Upper lobe of left lung (tissue), 4 donors: ENCODE results near the gene DYRK2.

ENCODE experiments used
- CTCF ChIP-seq, 6 experiments: fragments of 450-650 bp in 4 of 6; fragments of 200-600 bp in 2 of 6; sonication (generic) in 2 of 6; IDR thresholded peaks; one replicate each; pipeline ENCODE4 v1.5.1; 2016 to 2019; ENCODE audit warnings: antibody characterized with exemption in 6 of 6
- EP300 ChIP-seq, 4 donors: sonication (generic); formaldehyde crosslinking; IDR thresholded peaks; one replicate each; pipeline ENCODE4 v1.5.1; 2017; ENCODE audit warnings: antibody characterized with exemption in 4 of 4, control low read depth in 2 of 4

DNA sequence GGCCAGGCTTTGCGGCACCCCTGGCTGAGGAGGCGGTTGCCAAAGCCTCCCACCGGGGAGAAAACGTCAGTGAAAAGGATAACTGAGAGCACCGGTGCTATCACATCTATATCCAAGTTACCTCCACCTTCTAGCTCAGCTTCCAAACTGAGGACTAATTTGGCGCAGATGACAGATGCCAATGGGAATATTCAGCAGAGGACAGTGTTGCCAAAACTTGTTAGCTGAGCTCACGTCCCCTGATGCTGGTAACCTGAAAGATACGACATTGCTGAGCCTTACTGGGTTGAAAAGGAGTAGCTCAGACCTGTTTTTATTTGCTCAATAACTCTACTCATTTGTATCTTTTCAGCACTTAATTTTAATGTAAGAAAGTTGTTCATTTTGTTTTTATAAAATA lies 9.9 kb downstream of the DYRK2 start:
- TF ChIP-seq CTCF (IDR thresholded peaks at IDR 0.05) (no peak), EP300 (IDR thresholded peaks at IDR 0.05) (no peak)
